DMS53 (cell line): Measurements from ENCODE around the gene RELL2.

Experiments used
- DNase-seq: peaks from one replicate; lab custom pipeline; 2025; lab: John Stamatoyannopoulos, UW

RELL2 gene

DNA sequence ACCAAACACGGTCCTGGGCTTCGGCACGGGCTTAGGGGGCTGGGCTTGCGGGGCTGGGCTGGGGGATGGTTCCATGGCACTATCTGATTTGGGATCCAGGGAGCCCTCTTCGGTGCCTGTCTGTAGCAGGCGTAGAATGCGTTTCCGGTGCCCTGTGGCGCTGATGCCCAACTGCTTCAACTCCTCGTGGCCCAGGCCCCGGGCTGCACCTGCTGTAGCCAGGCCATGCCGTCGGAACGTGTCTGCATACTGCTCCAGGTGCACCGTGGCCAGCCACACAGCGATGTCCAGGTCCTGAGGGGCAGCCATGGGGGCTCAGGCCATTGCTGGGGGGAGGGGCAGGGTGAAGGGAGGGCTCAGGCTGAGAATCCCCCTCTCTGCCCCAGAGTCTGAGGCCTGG is 43.4 kb downstream of the RELL2 start:
- no peak for DNase-seq

DNA sequence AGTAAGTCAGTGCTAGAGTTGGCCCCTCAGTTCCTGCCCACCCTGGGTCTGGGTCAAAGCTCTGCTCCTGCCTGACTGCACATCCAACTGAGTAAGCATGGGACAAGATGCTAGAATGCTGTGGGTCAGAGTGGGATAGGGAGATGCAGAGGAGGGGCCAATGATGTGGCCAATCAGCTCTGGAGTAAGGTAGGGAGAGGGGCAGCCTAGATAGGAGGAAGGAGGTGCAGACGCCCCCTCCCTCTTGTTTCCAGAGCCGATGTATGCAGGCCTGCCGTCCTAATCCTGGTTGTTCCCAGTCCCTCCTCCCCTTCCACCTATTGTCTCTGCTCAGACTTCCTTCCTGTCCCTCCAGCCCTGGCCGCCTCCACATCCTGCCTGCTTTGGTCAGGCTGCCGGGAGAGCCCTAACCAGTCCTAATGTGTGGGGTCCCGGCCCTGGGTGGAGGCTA is 44.0 kb downstream of the RELL2 start:
- peak; percentile 86 for DNase-seq

DNA sequence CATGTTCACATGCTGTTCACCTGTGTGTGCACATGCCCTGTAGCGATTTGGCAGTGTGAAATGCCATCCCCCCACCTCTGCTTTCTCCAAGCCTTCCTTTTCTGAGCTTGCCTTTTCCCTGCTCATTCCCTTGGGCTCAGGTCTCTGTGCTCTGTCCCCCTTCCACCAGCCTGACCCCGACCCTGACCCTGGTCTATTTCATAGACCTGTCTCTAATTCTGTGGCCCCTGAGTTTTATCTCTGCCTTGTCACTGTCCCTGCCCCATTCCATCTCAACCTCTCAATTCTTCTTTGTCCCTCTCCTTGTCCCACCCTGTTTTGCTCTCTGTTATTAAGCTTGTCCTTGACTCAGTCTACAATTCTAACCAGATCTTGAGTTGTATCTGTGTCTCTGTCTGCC is 44.5 kb downstream of the RELL2 start:
- no peak for DNase-seq

DNA sequence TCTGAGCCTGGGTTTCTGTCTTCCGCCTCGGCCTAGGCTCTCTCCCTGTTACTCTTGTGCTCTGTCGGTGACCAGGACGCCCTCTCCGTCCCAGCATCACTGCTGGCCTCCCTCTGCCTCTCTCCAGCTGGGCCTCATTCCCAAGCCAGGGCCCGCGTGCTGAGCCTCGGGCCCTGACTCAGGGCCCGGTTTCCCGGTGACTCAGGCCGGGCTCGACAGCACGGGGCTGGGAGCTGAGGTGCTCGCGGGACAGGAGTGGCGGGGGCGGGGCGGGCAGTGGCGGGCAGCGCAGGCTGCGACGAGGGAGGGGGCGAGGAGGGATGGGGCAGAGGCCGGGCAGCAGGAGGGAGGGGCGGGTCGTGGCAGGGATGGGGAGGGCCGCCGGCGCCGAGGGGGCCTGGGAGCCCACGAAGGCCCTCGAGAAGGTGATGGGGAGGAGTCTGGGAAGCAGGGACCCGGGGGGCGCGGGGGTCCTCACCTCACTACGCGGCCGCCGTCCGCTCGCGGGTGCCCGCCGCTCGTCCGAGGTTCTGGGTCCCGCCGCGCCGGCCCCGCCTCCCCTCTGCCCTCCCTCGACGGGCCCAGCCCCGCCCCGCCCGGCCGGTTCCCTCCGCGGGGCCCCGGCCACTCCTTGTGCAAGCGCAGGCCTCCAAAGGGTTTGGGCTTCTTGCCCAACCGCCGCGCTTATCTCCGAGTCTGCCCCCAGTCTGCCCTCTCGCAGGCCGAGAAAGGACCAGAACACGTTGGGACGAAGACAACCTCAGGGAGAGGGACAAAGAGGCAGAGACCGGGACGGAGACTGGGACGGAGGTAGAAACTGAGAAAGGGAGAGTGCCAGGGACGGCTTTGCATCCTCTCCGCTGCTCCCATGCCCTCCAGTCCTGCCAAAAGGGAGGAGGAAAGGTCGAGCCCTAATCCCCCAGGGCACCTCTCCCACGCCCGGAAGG is 45.2 kb downstream of the RELL2 start, which contains the start of gene ARAP3:
TSS of gene ARAP3 (minus strand) at position 536 of the 947 bp plus-strand sequence. CDS start 1,744 bp downstream, outside the sequence.
- peak; percentile 92 for DNase-seq

DNA sequence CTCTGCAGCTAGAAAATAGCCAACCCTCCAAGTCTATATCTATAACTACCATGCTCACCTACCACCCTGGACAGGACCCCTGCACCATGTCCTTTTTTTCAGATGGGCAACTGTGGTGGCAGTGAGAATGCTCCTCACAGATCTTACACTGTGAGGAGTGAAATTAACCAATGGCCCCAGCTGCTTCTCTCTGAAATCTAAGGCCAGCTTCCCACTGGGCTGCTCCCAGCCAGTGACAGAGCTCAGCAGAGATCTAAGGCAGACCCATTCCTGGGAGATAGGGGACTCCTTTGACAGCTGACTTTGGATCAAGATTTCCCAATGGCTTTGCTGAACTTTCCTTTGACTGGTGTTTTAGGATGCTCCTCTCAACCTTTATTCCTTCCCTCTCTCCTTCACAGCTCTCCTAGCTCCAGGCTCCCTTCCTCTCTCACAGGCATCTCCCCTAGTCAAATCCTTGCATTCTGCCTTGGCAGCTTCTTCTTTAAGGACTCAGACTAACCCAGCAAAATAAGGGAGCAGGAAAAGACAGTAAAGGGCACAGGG is 46.9 kb downstream of the RELL2 start:
- peak; percentile 19 for DNase-seq

DNA sequence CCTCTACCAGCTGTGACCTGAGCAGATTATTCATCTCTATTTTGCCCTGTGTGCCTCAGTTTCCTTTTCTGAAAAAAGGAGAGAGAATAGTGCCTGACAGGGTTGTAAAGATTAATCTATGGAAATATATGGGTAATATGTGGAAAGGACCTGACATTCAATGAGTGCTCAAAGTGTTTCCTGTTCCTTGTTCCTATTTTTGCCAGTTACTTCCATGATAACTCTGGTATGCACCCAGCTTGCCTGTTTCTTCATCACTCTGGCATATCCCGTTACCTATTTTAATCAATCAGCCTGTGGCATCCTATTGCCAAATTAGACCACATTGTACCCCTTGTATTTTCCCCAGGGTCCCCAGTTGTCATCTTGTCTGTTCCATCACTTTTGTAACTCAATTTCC is 48.8 kb downstream of the RELL2 start:
- no peak for DNase-seq

DNA sequence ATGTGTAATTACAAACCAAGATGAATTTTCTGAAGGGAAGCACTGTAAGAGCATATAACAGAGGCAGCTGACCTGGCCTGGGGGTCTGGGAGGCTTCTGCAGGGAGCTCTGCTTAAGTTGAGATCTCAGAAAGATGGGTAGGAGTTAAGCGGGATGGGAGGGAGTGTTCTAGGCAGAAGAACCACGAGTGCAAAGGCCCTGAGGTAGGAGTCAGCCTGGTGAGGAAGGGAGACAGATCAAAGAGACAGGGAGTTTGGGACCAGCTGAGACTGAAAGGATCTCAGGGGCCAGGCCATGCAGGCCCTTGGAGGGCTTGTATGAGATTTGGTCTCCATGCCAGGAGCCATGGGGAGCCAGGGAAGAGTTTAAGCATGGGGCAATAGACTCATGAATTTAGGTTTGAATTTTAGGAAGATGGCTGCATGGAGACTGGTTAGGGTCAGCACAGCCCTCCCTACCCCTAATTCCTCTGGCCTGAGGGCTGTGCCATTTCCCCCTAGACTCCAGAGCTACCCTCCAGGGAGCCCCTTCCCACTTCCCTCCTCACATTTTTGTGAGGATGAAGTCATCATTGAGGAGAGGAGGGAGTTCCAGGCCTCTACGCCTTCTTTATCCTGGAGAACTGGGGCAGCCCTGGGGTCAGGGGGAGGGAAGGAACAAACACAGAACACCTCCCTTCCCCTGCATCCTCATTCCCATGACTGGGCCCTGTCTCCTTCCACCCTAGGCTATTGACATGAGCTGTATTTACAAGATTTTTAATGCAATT is 50.0 kb downstream of the RELL2 start:
- DNase-seq, result no peak
